ENCODE results near the gene PCDHAC1. TPM values are rescaled to one million over a fixed set of nuclear protein-coding genes. Genes with fewer than 3 reads are reported as not detected.
A peak's percentile ranks its signal among the peaks of the same experiment; 100 is the strongest.
"Not testable (repeated sequence)": the region's sequence is repeated elsewhere in the genome, so short reads cannot be mapped to it uniquely, and the experiment has no call there.

The PCDHAC1 gene
- total RNA-seq, result 1 to 10 TPM in 2 of 7 donors, under 1 TPM in 5; 0.13 to 1.2 (median 0.41) TPM
- polyA plus RNA-seq, result under 1 TPM; 0.17 to 0.35 (median 0.23) TPM
- long read RNA-seq, donor 1, result 0 reads
- long read RNA-seq, donor 2, result 0 reads

DNA sequence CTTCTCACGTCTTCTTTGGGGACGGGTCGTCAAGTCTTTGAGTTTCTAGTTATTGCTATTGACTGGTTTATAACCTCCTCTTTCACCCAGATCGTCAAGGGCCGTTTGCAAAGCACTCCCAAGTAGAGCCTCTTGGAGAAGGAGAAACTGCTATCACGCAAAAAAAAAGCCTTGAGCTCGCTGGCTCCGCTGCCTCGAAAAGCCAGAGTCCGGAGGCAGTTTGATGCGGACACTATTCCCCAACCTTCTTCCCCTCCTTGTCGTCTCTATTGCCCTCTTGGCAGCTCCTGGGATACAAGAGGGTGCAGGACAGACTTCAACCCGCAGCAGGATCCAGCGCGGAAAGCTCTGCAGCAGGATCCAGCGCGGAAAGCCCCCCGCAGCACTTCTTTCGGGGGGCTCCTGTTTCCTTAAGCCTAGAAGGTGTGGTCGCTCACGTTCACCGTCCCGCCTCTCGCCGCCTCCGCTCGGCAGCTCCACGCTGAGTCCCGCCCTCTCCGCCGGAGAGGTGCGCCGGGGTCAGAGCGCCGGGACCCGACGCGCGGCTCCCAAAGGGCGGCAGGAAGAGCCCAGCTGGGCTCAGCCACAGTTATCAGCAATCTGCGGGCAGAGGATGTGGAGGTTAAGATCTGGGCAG, at the start of gene PCDHAC1:
TSS of gene PCDHAC1 (plus strand) at position 494 of the 637 bp plus-strand sequence. CDS start 594 bp downstream, outside the sequence.
- no peak for DNase-seq
- H3K27me3 ChIP-seq (replicated peaks in 1 of 7), result peaks cover 0 to 85% (median 27%) of the 10 kb centered on the region in 7 donors

GRCh38 chr5:140876541-140877261, 49.4 kb upstream of the PCDHAC1 start:
- WGBS, 5 donors, result 43 to 62% (median 49%) methylated on average over 76 to 80 of the region's 80 CpGs
- H3K4me1 ChIP-seq; H3K27ac ChIP-seq; DNase-seq; H3K4me3 ChIP-seq; intact Hi-C loops (cut with DNase I; ENCODE audit: low total_unique reads); H3K36me3 ChIP-seq: not testable (repeated sequence)
- peaks cover 0 to 64% (median 25%) of the 10 kb centered on the region in 8 donors for H3K9me3 ChIP-seq
- H3K27me3 ChIP-seq (replicated peaks in 1 of 7), result peaks cover 0 to 91% (median 12%) of the 10 kb centered on the region in 7 donors

More for the DNA sequence above, at the start of gene PCDHAC1:
- Histone ChIP-seq H3K9me3 (peaks cover 0 to 28% (median 0%) of the 10 kb centered on the region in 8 donors), H3K4me3 (peak within 1 kb of the TSS; percentile 25 to 70 (median 38)), H3K4me1 (peaks cover 4 to 19% (median 11%) of the 10 kb centered on the region in 6 donors), H3K36me3 (no peaks in the 10 kb centered on the region), H3K27ac (peak within 1 kb of the TSS in 5 of 8 donors; percentile 2 to 57 (median 27))
- intact Hi-C loops (cut with DNase I; ENCODE audit: low total_unique reads), result loop anchor here (2.0 kb wide), 1 partner anchor 111 kb away; no protein-coding TSS in a partner anchor
- TF ChIP-seq CTCF (IDR thresholded peaks at IDR 0.05 in 8 of 11, conservative IDR thresholded peaks at IDR 0.05 in 3 of 11) (no peak), POLR2A (IDR thresholded peaks at IDR 0.05) (no peak), POLR2AphosphoS5 (IDR thresholded peaks at IDR 0.05) (no peak)
- 4 to 15% (median 9%) methylated on average over 13 to 41 of the region's 41 CpGs for WGBS, 5 donors

DNA sequence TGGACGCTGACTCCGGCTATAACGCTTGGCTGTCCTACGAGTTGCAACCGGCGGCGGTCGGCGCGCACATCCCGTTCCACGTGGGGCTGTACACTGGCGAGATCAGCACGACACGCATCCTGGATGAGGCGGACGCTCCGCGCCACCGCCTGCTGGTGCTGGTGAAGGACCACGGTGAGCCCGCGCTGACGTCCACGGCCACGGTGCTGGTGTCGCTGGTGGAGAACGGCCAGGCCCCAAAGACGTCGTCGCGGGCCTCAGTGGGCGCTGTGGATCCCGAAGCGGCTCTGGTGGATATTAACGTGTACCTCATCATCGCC, 48.9 kb upstream of the PCDHAC1 start:
- peak; percentile 70 for DNase-seq
- intact Hi-C loops (cut with DNase I; ENCODE audit: low total_unique reads), result no loop called here
- H3K4me3 ChIP-seq, result no peak overlapping the region

More for the DNA sequence above, 48.9 kb upstream of the PCDHAC1 start:
- H3K4me1 ChIP-seq, result no peaks in the 10 kb centered on the region
- H3K9me3 ChIP-seq, result peaks cover 0 to 64% (median 26%) of the 10 kb centered on the region in 8 donors
- H3K27me3 ChIP-seq (replicated peaks in 1 of 7), result peaks cover 0 to 91% (median 12%) of the 10 kb centered on the region in 7 donors
- 50 to 61% (median 50%) methylated on average over 31 to 37 of the region's 37 CpGs for WGBS, 5 donors
- TF ChIP-seq CTCF (IDR thresholded peaks at IDR 0.05 in 8 of 11, conservative IDR thresholded peaks at IDR 0.05 in 3 of 11) (no peak), POLR2AphosphoS5 (IDR thresholded peaks at IDR 0.05) (no peak), POLR2A (IDR thresholded peaks at IDR 0.05) (no peak)
- H3K27ac ChIP-seq, result no peak overlapping the region
- H3K36me3 ChIP-seq, result no peaks in the 10 kb centered on the region

Measured in spleen (tissue), 13 donors.